MM.1S (cell line): ENCODE data around the gene OS9.

ENCODE experiments used
- EZH2 ChIP-seq: fragments of 300-600 bp; sonication (generic); optimal IDR thresholded peaks from 2 replicates; pipeline ENCODE3; 2017; ENCODE audit warnings: low read depth, mild to moderate bottlenecking, antibody characterized with exemption, low read length, mixed read lengths
- EZH2phosphoT487 ChIP-seq: fragments of 300-600 bp; sonication (generic); IDR thresholded peaks from 2 replicates; pipeline ENCODE4 v1.6.1; 2018; ENCODE audit warnings: antibody characterized with exemption, low read length
- TF ChIP-seq, protein P1 (sequence below): fragments of 300-600 bp; sonication (generic); IDR thresholded peaks from 2 replicates; pipeline ENCODE4 v1.5.1; 2016; ENCODE audit warnings: antibody characterized with exemption, low read length, mixed read lengths

DNA sequence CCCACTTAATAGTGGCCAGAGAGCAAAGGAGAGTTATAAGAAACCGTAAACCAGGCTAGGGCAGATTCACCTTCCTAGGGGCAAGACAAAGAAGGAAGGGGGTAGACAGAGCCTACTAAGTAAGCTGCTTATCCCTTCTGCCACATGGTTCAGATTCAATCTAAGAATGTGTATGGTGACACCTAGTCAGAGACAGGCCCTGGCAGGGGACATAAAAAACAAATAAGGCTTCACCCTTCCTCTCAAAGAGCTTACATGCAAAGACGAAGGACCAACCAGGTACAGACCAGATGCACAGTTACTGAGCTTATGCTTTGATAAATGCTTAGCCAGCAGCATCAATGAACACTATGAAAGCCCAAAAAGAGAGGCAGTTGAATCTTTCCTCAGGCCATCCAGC is 68.5 kb downstream of the OS9 start:
- TF ChIP-seq EZH2, result no peak
- TF ChIP-seq, protein P1, sequence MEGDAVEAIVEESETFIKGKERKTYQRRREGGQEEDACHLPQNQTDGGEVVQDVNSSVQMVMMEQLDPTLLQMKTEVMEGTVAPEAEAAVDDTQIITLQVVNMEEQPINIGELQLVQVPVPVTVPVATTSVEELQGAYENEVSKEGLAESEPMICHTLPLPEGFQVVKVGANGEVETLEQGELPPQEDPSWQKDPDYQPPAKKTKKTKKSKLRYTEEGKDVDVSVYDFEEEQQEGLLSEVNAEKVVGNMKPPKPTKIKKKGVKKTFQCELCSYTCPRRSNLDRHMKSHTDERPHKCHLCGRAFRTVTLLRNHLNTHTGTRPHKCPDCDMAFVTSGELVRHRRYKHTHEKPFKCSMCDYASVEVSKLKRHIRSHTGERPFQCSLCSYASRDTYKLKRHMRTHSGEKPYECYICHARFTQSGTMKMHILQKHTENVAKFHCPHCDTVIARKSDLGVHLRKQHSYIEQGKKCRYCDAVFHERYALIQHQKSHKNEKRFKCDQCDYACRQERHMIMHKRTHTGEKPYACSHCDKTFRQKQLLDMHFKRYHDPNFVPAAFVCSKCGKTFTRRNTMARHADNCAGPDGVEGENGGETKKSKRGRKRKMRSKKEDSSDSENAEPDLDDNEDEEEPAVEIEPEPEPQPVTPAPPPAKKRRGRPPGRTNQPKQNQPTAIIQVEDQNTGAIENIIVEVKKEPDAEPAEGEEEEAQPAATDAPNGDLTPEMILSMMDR, result no peak
- no peak for TF ChIP-seq EZH2phosphoT487
